CD4-positive, alpha-beta T cell treated with Interleukin-15 for 1 hour (primary cell): Measurements from ENCODE around the gene MCCC1.
"Not testable (repeated sequence)": the region's sequence is repeated elsewhere in the genome, so short reads cannot be mapped to it uniquely, and the experiment has no call there.

ENCODE experiments used
- DNase-seq: peaks from one replicate; pipeline ENCODE4 v3.0.0-alpha.2; 2020

Gene MCCC1

DNA sequence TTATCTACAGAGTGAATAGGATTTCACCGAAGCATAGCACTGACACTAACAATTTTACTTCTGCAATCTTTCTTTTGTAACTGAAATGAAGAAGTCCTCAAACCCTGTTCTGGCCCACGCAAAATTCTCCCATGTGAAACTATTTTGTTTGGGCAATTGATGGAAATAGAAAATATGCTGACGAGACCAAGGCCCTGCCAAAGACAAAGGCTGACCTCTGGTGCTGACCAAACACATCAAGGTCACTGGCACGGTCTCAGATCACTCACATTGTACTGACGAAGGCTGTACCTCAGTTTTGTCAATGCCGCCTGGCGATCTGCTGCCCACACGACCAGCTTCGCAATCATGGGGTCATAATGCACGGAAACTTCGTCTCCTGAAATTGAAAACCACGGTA is 60.5 kb downstream of the MCCC1 start:
- no peak for DNase-seq

DNA sequence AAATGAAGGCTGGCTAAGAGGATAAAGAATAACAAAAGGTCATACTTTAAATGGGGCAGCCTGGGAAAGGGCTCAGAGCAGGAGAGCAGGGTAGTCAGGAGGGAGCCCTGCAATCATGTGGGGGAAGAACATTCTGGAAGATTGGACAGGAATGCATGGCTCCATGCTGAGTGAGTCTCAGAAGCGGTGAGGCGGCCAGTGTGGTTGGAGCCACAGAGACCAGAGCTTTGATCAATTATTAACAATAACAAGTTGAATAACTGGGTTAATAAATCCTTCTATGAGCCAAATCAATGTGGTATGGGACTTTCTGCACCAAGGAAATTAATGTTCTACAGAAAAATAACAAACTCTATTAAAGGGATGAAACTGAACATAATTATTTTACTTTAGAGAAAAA is 61.1 kb downstream of the MCCC1 start:
- DNase-seq = no peak

DNA sequence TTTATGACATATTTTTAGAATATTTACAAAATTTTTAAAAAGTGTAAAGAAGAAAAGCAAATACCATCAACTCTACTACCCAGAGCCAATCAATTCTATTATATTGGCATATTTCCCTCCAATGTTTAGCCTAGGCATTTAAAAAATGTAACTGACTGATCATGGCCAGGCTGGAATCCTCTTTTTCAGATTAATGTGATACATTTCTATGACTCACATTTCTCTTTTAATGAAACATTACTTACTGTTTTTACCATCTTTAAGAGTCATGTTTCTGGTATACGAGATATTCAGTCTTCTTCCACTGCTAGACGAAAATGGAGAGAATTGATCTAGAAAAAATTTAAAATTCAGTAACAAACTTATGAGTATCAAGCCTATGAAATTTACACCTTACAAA is 65.5 kb downstream of the MCCC1 start:
- DNase-seq = no peak

DNA sequence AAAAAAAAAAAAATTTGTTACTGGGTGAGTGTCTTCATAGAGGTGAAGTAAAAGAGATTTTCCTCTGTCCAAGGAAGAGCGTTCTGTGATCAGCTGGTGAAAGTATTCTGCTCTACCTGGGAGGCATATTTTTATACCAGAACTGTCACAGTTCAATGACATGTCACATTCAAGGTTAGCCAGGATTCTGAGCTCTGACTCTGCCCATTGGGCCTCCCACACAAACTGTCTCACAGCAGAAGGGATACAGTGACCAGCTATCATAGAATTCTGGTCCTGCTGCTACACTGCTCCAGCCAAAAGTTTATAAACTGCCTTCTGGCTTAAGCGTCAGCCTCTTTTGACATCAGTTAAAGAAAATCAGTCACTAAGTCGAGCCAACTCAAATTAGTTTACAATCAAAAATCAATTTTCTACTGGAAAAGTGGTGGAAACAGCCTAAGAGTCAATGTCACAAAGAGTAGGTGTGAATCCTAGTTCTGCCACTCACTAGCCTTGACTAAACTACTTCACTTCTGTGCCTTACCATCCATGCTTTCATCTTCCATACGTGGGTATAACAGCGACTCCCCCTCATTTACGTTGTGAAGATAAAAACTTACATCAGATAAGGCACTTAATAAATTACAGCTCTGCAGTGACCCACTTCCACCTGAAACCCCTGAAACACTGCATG is 66.3 kb downstream of the MCCC1 start:
- no peak for DNase-seq

DNA sequence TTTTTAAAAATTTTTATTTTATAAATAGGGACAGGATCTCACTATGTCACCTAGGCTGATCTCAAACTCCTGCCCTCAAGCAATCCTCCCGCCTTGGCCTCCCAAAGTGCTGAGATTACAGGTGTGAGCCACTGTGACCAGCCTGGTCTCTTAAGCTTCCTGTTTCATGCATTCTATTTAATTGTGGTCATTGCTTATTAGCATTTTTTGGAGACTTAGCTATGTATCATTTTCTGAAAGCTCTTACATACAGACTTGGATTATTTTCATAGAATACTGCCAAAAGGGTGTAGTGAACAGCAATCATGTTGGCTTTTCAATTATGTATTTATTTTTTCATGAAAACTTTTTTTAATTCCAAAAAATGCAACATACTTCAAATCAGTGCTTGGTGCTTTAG is 67.5 kb downstream of the MCCC1 start:
- DNase-seq = no peak

DNA sequence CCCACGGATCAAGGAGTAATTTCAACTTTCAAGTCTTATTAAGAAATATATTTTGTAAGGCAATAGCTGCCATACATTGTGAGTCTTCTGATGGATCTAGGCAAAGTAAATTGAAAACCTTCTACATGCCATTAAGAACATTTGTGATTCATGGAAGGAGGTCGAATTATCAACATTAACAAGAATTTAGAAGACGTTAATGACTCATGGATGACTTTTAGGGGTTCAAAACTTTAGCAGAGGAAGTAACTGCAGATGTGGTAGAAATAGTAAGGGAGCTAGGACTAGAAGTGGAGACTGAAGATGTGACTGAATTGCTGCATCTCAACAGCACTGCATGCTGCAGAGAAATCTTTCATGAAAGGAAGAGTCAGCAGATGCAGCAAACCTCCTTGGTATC is 70.9 kb downstream of the MCCC1 start:
- no peak for DNase-seq

DNA sequence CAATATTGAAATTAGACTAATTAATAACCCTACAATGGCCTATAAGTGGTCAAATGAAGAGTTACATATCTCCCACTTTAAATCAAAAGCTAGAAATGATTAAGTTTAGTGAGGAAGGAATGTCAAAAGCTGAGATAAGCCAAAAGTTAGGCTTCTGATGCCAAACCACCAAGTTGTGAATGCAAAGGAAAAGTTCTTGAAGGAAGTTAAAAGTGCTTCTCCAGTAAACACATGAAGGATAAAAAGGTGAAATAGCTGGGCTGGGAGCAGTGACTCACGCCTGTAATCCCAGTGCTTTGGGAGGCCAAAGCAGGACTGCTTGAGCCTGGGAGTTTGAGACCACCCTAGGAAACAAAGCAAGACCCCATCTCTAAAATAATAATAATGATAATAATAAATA is 72.0 kb downstream of the MCCC1 start:
- no peak for DNase-seq

DNA sequence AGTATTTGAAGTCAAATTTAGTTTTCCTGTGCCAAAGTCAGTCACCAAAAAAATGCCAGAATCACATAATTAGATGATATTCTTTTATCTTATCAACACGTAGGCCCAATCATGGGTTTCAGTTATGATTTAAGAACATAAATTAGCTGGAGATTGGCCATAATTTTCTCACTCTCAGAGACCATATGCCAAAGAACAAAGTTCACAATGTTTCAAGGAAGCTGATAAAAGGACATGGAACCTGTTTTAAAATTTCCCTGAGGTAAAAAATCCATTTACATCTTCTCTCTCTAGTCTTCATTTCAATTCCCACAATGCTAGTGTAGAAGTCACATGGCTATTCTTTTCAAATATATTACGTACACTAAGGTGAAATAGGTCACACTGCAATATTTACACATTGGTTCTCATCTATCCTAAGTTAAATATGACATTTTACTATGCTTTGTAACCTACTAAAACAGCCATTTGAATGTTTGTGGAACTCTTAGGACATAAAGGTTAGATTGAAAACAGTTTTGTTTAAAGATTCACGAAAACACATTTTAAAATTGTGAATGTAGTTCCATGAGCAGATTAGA is 76.3 kb downstream of the MCCC1 start:
- no peak for DNase-seq

DNA sequence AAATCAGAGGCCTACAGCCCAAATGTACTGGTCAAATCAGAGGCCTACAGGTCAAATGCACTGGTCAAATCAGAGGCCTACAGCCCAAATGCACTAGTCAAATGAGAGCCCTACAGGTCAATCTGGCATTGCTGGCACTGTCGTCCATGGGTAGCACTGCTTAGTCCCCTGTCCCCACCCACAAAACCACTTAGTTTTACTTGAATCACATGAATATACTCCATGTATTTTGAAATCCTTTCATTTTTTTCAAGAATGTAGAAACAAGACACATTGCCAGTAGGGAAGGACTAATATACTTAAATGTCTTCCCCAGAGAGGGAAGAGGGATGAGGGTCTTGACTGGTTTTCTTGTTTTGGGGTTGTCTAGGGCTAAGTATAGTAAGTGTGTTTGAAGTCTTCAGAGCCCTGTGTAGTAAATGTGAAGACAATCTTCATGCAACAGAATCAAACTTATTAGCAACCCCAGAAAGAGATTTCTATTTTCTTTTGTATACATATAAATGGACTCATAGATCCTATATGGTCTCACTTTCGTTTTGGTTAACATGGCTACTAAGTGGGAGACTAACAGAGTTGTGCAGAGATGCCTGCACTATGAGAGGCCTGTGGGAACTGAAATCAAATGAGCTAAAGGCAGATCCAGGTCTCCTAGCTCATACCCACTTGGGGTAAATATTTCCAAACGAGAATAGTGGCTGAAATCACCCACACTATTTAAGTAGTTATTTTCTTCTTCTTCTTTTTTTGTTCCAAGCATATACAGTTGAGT is 80.7 kb downstream of the MCCC1 start:
- no peak for DNase-seq

DNA sequence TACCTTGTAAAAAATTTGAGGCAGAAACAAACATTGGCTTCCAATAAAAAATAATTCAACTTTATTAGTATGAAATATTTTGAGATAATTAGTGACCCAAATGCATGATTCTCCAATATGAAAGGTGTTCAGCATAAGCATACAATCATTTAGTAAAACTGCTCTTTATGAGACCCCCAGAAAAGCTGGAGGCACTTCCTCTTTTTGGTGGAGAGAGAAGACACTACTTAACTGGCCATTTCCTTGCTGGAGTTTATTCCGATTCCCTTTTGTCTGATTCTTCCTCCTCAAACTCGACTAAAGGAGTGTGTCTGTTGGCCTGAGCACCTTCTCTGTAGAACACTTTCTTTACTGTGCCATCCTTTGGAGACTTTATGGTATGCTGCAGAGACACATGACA is 84.1 kb downstream of the MCCC1 start:
- no peak for DNase-seq

DNA sequence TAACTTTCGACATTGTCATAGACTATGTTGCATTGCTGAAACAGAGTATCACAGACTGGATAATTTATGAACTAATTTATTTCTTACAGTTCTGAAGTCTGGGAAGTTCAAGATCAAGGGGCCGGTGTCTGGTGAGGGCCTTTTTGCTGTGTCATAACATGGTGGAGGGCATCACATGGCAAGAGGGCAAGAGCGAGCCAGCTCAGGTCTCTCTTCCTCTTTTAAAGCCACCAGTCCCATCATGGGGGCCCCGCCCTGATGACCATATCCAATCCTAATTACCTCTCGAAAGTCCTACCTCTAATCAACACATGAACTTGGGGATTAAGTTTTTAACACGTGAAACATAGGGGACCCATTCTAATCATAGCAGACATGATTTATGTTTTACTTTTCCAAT is 85.4 kb downstream of the MCCC1 start:
- DNase-seq = no peak

DNA sequence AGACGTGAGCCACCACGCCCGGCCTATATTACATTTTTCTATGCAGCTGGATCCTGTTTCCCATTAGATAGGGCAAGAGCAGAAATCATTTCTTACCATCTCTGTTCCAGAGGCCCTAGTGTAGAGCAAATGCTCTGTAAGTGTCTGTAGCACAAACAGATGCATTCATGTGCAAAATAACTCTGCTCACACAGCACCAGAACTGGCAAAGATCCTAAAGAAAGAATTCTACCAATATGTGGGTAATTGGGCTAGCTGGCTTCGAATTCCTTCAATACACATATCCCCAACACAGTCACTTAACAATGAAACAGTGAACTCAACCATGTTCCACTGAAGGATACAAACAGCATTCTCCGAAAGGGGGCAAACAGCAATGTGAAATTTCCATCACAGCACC is 86.2 kb downstream of the MCCC1 start:
- DNase-seq = no peak

DNA sequence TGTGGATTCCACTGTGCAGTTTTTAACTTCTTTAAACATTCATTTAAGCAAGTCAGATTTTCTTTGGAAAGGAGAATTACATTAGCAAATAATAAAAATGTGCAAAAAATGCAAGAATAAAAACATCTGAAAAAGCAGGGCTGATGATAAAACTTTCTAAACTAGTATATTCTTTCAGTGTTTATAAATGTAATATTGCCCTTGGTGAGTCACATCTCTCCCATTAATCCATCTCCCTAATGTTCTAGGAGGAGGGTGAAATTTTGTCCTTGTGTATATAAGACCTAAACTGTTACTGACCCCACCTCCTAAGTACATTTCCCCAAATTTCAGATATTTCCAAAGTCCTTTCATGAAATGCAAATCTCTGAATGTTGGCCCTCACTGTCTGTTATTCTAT is 90.5 kb downstream of the MCCC1 start:
- no peak for DNase-seq

DNA sequence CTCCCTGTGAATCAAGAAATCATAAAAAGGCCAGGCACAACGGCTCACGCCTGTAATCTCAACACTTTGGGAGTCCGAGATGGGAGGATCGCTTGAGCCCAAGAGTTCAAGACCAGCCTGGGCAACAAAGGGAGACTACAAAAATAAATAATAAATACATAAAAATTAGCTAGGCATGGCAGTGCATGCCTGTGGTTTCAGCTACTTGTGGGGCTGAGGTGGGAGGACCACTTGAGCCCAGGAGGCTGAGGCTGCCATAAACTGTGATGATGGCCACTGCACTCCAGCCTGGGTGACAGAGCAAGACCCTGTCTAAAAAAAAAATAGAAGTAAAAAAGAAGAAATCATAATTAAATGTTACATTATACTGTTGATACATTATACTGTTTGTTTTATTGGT is 91.0 kb downstream of the MCCC1 start:
- no peak for DNase-seq

DNA sequence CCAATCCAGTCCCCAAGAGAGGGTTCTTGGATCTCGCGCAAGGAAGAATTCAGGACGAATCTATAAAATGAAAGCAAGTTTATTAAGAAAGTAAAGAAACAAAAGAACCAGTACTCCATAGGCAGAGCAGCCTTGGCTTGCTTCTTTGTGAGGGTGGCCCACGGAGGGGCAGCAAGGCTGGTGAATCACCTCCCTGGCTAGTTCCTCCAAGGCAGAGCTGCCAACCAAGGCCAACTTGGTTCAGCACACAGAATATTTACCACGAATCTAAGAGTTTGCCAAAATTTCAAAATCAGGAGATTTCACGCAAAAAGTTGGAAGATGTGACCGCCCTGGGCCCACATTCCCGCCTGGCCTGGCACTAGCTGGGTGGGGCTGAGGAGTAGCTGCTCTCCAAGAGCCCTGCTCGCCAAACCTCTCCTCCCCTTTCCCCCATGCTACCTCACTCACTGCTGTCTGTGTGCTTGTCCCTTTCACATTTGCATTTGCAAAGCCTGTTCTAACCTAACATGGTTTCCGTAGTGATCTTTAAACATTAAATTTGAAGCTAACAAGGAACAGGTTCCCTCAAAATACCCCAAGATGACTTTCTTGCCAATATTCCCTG is 92.8 kb downstream of the MCCC1 start:
- no peak for DNase-seq

DNA sequence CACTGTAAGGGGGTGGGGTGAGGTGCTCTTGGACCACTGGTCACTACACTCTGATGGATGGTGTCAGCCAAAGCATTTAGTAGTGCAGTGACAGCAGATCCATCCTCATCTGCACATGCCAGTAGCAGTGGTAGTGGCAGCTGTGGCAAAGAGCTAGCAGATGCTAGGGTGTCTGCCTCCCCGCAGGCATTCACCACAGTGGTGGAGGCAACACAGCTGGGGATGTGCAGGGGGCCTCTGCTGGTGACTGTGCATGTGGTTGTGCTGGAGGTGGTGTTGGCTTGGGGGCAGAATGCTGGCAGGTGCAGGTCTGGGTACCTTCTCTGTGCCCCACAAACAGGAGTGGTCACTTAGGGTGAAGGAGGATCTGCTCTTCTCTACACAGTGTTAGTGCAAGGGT is 99.5 kb downstream of the MCCC1 start:
- DNase-seq = no peak

DNA sequence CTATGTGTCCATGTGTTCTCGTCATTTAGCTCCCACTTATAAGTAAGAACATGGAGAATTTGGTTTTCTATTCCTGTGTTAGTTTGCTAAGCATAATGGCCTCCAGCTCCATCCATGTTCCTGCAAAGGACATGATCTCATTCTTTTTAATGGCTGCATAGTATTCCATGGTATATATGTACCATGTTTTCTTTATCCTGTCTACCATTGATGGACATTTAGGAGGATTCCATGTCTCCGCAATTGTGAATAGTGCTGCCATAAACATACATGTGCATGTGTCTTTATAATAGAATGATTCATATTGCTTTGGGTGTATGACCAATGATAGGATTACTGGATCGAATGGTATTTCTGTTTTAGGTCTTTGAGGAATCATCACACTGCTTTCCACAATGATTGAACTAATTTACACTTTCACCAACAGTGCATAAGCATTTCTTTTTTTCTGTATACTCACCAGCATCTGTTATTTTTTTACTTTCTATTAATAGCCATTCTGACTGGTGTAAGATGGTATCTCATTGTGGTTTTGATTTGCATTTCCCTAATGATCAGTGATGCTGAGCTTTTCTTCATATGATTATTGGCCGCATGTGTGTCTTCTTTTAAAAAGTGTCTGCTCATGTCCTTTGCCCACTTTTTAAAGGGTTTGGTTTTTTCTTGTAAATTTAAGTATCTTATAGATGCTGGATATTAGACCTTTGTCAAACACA is 105.7 kb downstream of the MCCC1 start:
- not testable (repeated sequence) for DNase-seq

DNA sequence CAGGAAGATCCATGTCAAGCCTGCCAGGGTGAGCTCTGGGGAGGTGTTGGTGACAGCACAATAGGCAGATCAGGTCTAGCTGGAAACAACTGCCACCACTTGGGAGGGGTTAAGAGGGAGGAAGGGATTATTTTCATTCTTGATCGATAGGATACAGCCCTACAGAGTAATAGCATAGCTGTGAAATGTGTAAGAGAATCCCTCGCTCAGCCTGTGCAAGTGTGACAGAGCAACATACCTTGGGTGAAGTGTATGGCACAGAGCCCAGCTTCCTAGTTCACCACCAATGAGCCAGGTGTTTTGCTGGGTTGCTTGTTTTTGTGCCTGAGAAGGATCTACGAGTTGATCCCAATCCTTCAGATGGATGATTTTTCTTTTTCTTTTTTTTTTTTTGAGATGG is 109.7 kb downstream of the MCCC1 start:
- no peak for DNase-seq

DNA sequence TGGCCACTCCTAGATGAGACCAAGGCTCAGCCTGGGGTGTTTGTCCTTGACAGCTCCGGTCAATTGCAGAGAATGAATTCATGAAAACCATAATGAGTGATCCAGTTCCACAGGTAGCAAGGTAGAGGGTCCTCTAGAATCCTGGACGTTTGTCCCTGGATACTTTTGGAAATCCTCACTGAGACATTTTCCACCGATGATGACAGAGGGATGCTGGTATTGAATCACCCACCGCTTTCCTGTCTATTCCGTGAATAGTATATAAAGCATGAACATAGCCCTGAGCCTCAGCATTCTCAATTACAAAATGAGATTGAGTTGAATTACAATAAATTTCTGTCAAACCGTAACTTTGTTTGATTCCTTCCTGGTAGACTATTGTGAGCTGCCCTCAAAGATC is 113.3 kb downstream of the MCCC1 start:
- no peak for DNase-seq

DNA sequence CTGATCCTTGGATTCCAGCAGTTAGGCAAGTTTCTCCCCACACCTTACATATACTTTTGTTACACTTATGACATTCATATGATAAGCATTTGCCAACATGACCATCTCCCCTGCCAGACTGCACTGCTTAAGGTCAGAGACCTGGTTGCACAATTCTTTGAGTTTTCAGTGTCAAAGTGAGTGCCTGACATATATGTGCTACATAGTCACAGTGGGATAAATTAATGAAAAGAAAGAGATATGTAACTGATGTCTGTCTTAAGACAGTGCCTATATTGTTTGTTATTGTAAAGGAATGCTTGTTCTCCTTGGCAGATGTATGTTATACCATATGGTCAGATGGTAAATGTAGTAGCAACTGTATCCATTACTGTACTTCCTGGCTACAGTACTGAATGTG is 115.4 kb downstream of the MCCC1 start:
- no peak for DNase-seq

DNA sequence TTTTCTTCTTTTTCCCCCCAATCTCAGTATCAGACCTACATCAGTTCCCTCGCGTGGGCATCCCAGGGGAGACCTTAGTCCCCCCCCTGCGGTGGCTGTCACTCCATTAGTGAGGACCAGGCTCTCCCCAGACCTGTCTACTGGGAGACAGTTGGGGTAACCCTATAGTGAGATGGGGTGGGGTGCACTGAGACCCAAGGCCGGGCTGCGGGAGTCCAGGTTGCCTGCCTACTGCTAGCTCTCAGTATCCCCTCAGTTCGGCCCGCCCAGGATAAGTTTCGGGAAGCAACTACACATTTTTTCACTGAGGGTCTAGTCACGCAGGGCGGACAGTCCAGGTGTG is 118.3 kb downstream of the MCCC1 start:
- DNase-seq = no peak

DNA sequence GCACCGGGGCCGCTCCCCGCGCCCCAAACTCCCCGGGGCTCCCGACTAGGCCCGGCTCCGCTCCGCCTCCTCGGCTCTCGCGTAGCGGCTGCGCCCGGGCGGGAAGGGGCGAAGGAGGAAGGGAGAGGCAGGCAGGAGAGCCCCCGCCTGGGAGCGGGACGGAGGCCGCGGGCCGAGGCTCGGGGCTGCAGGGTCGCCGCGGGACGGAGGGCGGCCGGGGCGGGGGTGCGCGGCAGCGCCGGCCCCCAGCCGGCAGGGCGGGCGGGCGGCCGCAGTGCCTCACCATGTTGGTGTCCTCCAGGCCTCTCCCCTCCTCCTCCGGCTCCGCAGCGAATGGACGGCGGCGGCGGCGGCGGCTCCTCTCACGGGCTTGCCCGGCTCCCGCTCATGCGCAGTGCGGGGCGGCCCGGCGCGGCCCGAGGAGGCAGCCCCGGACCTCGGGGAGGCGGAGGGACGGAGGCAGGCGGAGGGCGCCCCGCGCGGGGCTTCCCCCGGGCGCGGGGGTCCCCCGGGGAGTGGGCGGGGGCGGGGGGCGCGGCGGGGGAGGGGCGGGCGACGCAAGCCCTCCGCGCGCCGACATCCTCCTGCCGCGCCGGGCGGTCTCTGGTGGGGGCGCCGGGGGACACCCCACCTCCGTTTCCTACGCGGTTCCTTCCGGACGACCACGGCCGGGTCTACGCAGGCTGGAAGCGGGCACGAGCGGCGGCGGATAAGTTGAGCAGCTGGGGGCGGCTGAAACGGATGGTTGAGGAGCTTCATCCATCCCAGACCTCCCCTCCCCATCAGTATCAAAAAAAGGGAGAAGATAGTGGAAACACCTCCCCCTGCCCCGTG is 118.9 kb downstream of the MCCC1 start, which contains the start of gene DCUN1D1:
Gene DCUN1D1 (minus strand): TSS at position 335 of the 834 bp plus-strand sequence. CDS start 49 bp downstream, at position 286.
- peak; percentile 91 for DNase-seq
